ENCODE results near the gene C5orf63. TPM values are rescaled to one million over a fixed set of nuclear protein-coding genes. Genes with fewer than 3 reads are reported as not detected.

The C5orf63 gene
- polyA plus RNA-seq, 1 donor from 2014 or later = not detected

GRCh38 chr5:127066721-127067120 is 6.6 kb downstream of the C5orf63 start:
- Histone ChIP-seq H3K27ac (ENCODE audit: low read length) (no peak overlapping the region), H3K4me3 (ENCODE audit: low read length) (no peak overlapping the region), H3F3A (ENCODE audit: insufficient read depth, low read length, poor library complexity, severe bottlenecking) (no peaks in the 10 kb centered on the region), H3K4me2 (ENCODE audit: low read length) (no peak overlapping the region), H2AFZ (ENCODE audit: low read depth, low read length) (no peak overlapping the region), H3K9me3 (ENCODE audit: low read length) (no peaks in the 10 kb centered on the region), H3K27me3 (ENCODE audit: insufficient read depth, low read depth, low read length) (no peaks in the 10 kb centered on the region), H4K20me1 (ENCODE audit: insufficient read depth) (no peaks in the 10 kb centered on the region), H3K79me2 (replicated peaks; ENCODE audit: insufficient read depth, low read length) (no peaks in the 10 kb centered on the region), H3K9me2 (ENCODE audit: insufficient read depth, low read length) (no peaks in the 10 kb centered on the region), H3K9ac (ENCODE audit: low read length) (no peak overlapping the region), H3K36me3 (ENCODE audit: insufficient read depth, low read length) (no peaks in the 10 kb centered on the region)
- no peak for TF ChIP-seq POLR2AphosphoS5 (IDR thresholded peaks at IDR 0.05)
- no peak for TF ChIP-seq EZH2 (IDR thresholded peaks at IDR 0.05; ENCODE audit: borderline replicate concordance, insufficient read depth, low read length, poor library complexity, severe bottlenecking)
- TF ChIP-seq MXI1 (conservative IDR thresholded peaks at IDR 0.05; ENCODE audit: poor library complexity, severe bottlenecking) = no peak
- no peak for TF ChIP-seq REST (IDR thresholded peaks at IDR 0.05; ENCODE audit: borderline replicate concordance)
- no peak for TF ChIP-seq SMC3 (conservative IDR thresholded peaks at IDR 0.05; ENCODE audit: poor library complexity)
- no peak for TF ChIP-seq EP300 (conservative IDR thresholded peaks at IDR 0.05; ENCODE audit: poor library complexity, severe bottlenecking)
- TF ChIP-seq, protein P1, sequence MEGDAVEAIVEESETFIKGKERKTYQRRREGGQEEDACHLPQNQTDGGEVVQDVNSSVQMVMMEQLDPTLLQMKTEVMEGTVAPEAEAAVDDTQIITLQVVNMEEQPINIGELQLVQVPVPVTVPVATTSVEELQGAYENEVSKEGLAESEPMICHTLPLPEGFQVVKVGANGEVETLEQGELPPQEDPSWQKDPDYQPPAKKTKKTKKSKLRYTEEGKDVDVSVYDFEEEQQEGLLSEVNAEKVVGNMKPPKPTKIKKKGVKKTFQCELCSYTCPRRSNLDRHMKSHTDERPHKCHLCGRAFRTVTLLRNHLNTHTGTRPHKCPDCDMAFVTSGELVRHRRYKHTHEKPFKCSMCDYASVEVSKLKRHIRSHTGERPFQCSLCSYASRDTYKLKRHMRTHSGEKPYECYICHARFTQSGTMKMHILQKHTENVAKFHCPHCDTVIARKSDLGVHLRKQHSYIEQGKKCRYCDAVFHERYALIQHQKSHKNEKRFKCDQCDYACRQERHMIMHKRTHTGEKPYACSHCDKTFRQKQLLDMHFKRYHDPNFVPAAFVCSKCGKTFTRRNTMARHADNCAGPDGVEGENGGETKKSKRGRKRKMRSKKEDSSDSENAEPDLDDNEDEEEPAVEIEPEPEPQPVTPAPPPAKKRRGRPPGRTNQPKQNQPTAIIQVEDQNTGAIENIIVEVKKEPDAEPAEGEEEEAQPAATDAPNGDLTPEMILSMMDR (IDR thresholded peaks at IDR 0.05; ENCODE audit: poor library complexity, severe bottlenecking) = no peak
- no peak for TF ChIP-seq TAF1 (IDR thresholded peaks at IDR 0.05; ENCODE audit: low read depth)
- TF ChIP-seq RAD21 (conservative IDR thresholded peaks at IDR 0.05) = no peak

GRCh38 chr5:127064253-127064840 is 9.0 kb downstream of the C5orf63 start:
- no peak overlapping the region for H2AFZ ChIP-seq (ENCODE audit: low read depth, low read length)
- H4K20me1 ChIP-seq (ENCODE audit: insufficient read depth) = no peaks in the 10 kb centered on the region
- H3K79me2 ChIP-seq (replicated peaks; ENCODE audit: insufficient read depth, low read length) = no peaks in the 10 kb centered on the region
- H3K36me3 ChIP-seq (ENCODE audit: insufficient read depth, low read length) = no peaks in the 10 kb centered on the region
- no peak overlapping the region for H3K4me3 ChIP-seq (ENCODE audit: low read length)
- H3F3A ChIP-seq (ENCODE audit: insufficient read depth, low read length, poor library complexity, severe bottlenecking) = no peaks in the 10 kb centered on the region
- no peaks in the 10 kb centered on the region for H3K9me2 ChIP-seq (ENCODE audit: insufficient read depth, low read length)
- H3K4me2 ChIP-seq (ENCODE audit: low read length) = no peak overlapping the region
- H3K9ac ChIP-seq (ENCODE audit: low read length) = no peak overlapping the region
- H3K27ac ChIP-seq (ENCODE audit: low read length) = no peak overlapping the region
- H3K9me3 ChIP-seq (ENCODE audit: low read length) = no peaks in the 10 kb centered on the region
- TF ChIP-seq MXI1 (conservative IDR thresholded peaks at IDR 0.05; ENCODE audit: poor library complexity, severe bottlenecking) (no peak), EZH2 (IDR thresholded peaks at IDR 0.05; ENCODE audit: borderline replicate concordance, insufficient read depth, low read length, poor library complexity, severe bottlenecking) (no peak), TAF1 (IDR thresholded peaks at IDR 0.05; ENCODE audit: low read depth) (no peak), RAD21 (conservative IDR thresholded peaks at IDR 0.05) (no peak), EP300 (conservative IDR thresholded peaks at IDR 0.05; ENCODE audit: poor library complexity, severe bottlenecking) (no peak)
- H3K27me3 ChIP-seq (ENCODE audit: insufficient read depth, low read depth, low read length) = no peaks in the 10 kb centered on the region
